Peyer's patch (tissue), 4 donors: ENCODE results near the gene PLEKHA7. TPM values are rescaled to one million over a fixed set of nuclear protein-coding genes. Genes with fewer than 3 reads are reported as not detected.

Source experiments
- DNase-seq, 3 donors: peaks; one replicate each; pipeline ENCODE4 v3.0.0-alpha.2; 2017 to 2019
- H3K27ac ChIP-seq, 4 donors: fragments of 200-600 bp; sonication (generic); one replicate each; pipeline ENCODE4 v1.5.1; 2016 to 2019
- H3K27me3 ChIP-seq, 2 donors: fragments of 200-600 bp; sonication (generic); one replicate each; pipeline ENCODE4 v1.5.1; 2019
- H3K36me3 ChIP-seq, 3 donors: fragments of 200-600 bp; sonication (generic); one replicate each; pipeline ENCODE4 v1.5.1; 2016 to 2019
- H3K4me1 ChIP-seq, 4 donors: fragments of 200-600 bp; sonication (generic); one replicate each; pipeline ENCODE4 v1.5.1; 2016 to 2019
- H3K4me3 ChIP-seq, 4 donors: fragments of 200-600 bp; sonication (generic); 1 replicate in 3 of 4; 2 replicates in 1 of 4; pipeline ENCODE4 v1.5.1; 2016 to 2019; ENCODE audit warnings: mild to moderate bottlenecking in 1 of 4
- H3K9me3 ChIP-seq, 4 donors: fragments of 200-600 bp; sonication (generic); one replicate each; pipeline ENCODE4 v1.5.1; 2016 to 2019; ENCODE audit warnings: mild to moderate bottlenecking in 1 of 4
- CTCF ChIP-seq, 6 experiments: fragments of 450-650 bp in 4 of 6; fragments of 200-600 bp in 2 of 6; sonication (generic) in 1 of 6; IDR thresholded peaks; one replicate each; pipeline ENCODE4 v1.5.1; 2017 to 2019; ENCODE audit warnings: antibody characterized with exemption in 6 of 6, mild to moderate bottlenecking in 3 of 6, moderate library complexity in 1 of 6
- POLR2A ChIP-seq, 2 donors: fragments of 450-650 bp; IDR thresholded peaks; one replicate each; pipeline ENCODE4 v1.5.1; 2017; ENCODE audit warnings: antibody characterized with exemption in 2 of 2, mild to moderate bottlenecking in 2 of 2, moderate library complexity in 2 of 2
- total RNA-seq, 4 donors: library from RNA; depleted of rRNA; stranded (reverse); fragments of >200 nt; gene quantifications; one replicate each; pipeline ENCODE4 v1.1.0, GENCODE V29; 2016

Gene PLEKHA7
- total RNA-seq, 4 donors from 2014 or later = 129 to 211 (median 176) TPM

DNA sequence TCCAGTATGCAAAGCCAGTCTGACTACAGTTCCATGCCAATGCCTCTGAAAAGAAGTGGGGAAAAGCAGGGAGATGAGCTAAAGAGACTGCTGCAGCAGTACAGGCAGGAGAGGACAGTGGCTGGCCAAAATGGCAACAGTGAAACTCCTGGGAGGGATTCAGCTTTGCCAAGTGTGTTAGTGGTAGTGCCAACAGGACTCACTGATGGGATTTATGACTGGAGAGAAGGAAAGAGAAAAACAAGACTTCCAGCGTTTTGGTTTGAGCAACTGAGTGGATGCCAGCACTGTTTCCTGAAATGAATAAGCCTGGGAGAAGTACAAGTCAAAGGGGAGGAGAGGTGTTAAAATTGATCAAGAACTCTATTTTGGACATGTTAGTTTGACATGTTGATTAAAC, 80.9 kb downstream of the PLEKHA7 start:
- no peak overlapping the region for H3K27ac ChIP-seq
- TF ChIP-seq POLR2A (IDR thresholded peaks at IDR 0.05) (no peak), CTCF (IDR thresholded peaks at IDR 0.05) (no peak)

DNA sequence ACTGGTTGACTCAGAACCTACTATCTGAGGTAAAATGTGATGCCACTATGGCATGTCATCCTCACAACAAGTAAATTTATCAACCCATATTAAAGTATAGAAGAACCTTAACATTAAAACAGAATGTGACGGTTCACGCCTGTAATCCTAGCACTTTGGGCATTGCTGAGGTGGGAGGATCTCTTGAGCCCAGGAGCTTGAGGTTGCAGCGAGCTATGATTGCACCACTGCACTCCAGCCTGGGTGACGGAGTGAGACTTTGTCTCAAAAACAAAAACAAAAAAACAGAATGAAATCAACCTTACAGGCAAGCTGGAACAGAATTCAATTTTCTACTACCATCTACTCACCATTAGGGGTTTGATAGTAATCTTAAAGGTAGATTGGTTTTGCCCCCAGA, 86.2 kb downstream of the PLEKHA7 start:
- H3K4me1 ChIP-seq = peaks cover 0 to 8% (median 6%) of the 10 kb centered on the region in 4 donors
- no peaks in the 10 kb centered on the region for H3K36me3 ChIP-seq
- no peak overlapping the region for H3K4me3 ChIP-seq
- no peaks in the 10 kb centered on the region for H3K9me3 ChIP-seq
- H3K27me3 ChIP-seq = no peaks in the 10 kb centered on the region
- no peak overlapping the region for H3K27ac ChIP-seq
- no peak for DNase-seq
- no peak for TF ChIP-seq CTCF (IDR thresholded peaks at IDR 0.05)
- TF ChIP-seq POLR2A (IDR thresholded peaks at IDR 0.05) = no peak

More for the DNA sequence above, 80.9 kb downstream of the PLEKHA7 start:
- Histone ChIP-seq H3K4me1 (peaks cover 0 to 4% (median 0%) of the 10 kb centered on the region in 4 donors), H3K9me3 (no peaks in the 10 kb centered on the region), H3K4me3 (no peak overlapping the region), H3K27me3 (no peaks in the 10 kb centered on the region), H3K36me3 (no peaks in the 10 kb centered on the region)
- no peak for DNase-seq

- Histone ChIP-seq H3K4me3 (no peak overlapping the region), H3K27ac (peak overlapping the region in 1 of 4 donors; percentile 97), H3K36me3 (no peaks in the 10 kb centered on the region), H3K27me3 (no peaks in the 10 kb centered on the region), H3K9me3 (no peaks in the 10 kb centered on the region), H3K4me1 (peaks cover 0 to 18% (median 6%) of the 10 kb centered on the region in 4 donors)
- TF ChIP-seq CTCF (IDR thresholded peaks at IDR 0.05) (no peak), POLR2A (IDR thresholded peaks at IDR 0.05) (no peak)
- no peak for DNase-seq
Observed at GRCh38 chr11:16926883-16927626, 87.2 kb downstream of the PLEKHA7 start.

DNA sequence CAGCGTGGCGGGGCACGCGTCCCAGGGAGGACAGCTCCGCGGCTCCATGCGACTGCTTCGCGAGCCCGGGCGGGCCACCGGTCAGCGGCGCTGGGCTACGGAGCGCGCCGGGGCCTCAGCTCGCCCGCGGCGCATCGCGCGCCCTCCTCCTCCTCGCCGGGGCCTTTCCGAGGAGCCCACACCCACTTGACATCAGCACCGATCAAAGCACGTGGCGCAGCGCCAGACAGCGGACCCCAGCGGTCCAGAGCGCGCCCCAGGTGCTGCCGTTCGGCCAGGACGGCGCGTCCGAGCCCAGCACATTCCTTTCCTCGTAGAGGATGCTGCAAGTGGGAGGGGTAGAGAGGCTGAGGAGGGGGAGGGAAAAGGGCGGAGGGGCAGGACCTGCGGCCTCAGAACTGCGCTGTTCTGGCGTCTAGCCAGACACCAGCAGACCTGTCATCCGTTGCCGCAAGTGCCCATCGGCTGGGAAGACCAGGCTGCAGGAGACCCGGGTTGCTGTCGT, 88.6 kb downstream of the PLEKHA7 start:
- H3K9me3 ChIP-seq = no peaks in the 10 kb centered on the region
- H3K36me3 ChIP-seq = no peaks in the 10 kb centered on the region
- TF ChIP-seq CTCF (IDR thresholded peaks at IDR 0.05) = no peak
- peak in 1 of 2 donors; percentile 45 for TF ChIP-seq POLR2A (IDR thresholded peaks at IDR 0.05)
- H3K27me3 ChIP-seq = no peaks in the 10 kb centered on the region
- H3K4me1 ChIP-seq = peaks cover 0 to 18% (median 6%) of the 10 kb centered on the region in 4 donors
- peak in 2 of 3 donors; percentile 62 to 82 for DNase-seq
- H3K27ac ChIP-seq = peak overlapping the region in 3 of 4 donors; percentile 86 to 97 (median 93)
- H3K4me3 ChIP-seq = peak overlapping the region; percentile 35 to 63 (median 50)

DNA sequence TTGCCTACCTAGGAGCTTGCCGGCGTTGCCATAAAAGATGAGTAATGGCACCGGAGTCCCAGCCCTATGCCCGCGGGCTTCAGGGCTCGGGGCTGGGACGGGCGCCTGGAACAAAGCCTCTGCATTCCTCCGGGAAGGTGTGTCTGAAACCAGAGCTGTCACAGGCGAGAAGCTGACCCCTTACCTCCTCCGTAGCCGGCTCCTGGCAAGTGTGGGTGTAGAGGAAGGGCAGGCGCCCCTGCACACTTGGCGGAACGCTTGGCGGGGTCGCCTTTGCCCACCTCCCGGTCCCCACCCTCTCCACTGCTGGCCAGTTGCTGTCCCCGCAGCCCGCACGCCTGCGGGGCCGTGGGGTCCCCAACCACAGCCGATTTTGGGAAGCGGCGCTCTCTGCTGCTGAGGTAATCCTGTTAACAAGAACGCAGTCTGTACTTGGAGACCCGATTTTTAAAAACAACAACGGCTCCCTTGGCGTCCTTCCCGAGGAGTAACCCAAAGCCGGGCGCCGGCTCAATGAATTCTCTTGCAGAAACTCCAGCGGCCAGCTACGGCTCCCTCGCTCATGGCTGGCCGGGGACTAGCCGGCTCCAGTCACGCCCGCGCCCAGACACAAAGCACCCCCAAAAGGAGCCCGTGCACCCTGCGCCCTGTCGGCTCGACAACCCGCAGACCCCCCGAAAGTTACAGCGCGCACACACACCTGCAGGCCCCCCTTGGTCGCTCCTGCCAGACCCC, 89.2 kb downstream of the PLEKHA7 start:
- Histone ChIP-seq H3K36me3 (no peaks in the 10 kb centered on the region), H3K4me1 (peaks cover 0 to 18% (median 6%) of the 10 kb centered on the region in 4 donors), H3K27ac (peak overlapping the region in 3 of 4 donors; percentile 86 to 97 (median 93)), H3K27me3 (no peaks in the 10 kb centered on the region), H3K4me3 (peak overlapping the region; percentile 35 to 63 (median 50)), H3K9me3 (no peaks in the 10 kb centered on the region)
- no peak for TF ChIP-seq CTCF (IDR thresholded peaks at IDR 0.05)
- TF ChIP-seq POLR2A (IDR thresholded peaks at IDR 0.05) = peak; percentile 70 to 87
- DNase-seq = peak in 2 of 3 donors; percentile 89
